PC-9 (cell line): Measurements from ENCODE around the gene EIF2D.

ENCODE experiments used
- EZH2 ChIP-seq: fragments of 200-600 bp; sonication (generic); IDR thresholded peaks from 2 replicates; pipeline ENCODE4 v1.8.0; 2017; ENCODE audit warnings: antibody characterized with exemption, low read depth
- TF ChIP-seq, protein P1 (sequence below): fragments of 200-600 bp; sonication (generic); conservative IDR thresholded peaks from 2 replicates; pipeline ENCODE4 v1.6.1; 2017; ENCODE audit warnings: mixed run types, antibody characterized with exemption, mild to moderate bottlenecking, moderate library complexity

DNA sequence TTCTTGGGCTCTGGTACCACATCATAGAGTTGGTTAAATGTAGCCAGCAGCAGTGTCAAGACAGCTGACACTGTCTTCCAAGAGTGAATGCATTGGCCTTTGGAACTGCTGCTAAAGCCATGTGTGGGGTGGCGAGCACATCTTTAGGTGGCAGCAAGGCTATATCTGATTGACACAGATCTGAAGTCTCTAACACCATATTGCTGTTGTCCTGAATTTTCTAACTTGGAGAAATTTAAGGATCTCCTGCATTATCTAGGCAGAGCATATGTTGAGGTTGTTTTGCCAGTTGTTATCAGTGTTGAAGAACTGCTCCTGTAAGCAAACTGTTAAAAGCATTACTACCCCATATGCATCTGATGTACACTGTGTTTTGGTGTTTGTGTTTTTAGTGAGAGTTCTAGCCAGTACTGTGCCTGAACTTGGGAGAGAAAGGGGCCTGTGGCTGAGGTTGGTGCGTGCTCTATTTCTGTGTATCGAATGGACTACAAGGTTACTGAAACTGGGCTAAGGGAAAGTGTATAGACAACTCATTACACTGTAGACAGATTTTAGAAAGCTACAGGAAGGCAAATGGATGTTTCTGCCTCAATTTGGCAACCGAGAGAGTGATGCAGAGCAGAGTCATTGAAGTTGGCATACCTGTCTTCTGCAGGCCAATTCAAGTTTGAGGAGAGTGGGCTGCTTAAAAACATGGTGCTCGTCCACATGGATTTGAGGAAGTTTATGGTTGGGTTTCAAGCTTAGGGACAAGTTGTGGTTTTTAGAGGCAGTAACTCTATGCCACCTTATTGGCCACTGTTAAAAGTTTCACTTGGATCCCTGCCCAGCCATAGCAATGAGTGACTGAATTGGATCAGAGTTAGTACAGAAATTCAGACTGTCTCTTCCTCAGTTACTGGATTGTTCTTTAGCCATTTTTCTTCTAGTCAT lies 40.0 kb upstream of the EIF2D start:
- no peak for TF ChIP-seq EZH2
- TF ChIP-seq, protein P1, sequence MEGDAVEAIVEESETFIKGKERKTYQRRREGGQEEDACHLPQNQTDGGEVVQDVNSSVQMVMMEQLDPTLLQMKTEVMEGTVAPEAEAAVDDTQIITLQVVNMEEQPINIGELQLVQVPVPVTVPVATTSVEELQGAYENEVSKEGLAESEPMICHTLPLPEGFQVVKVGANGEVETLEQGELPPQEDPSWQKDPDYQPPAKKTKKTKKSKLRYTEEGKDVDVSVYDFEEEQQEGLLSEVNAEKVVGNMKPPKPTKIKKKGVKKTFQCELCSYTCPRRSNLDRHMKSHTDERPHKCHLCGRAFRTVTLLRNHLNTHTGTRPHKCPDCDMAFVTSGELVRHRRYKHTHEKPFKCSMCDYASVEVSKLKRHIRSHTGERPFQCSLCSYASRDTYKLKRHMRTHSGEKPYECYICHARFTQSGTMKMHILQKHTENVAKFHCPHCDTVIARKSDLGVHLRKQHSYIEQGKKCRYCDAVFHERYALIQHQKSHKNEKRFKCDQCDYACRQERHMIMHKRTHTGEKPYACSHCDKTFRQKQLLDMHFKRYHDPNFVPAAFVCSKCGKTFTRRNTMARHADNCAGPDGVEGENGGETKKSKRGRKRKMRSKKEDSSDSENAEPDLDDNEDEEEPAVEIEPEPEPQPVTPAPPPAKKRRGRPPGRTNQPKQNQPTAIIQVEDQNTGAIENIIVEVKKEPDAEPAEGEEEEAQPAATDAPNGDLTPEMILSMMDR = no peak
